ENCODE measurements around the gene OPN1MW2. TPM values are rescaled to one million over a fixed set of nuclear protein-coding genes. Genes with fewer than 3 reads are reported as not detected.
"Not testable (repeated sequence)": the region's sequence is repeated elsewhere in the genome, so short reads cannot be mapped to it uniquely, and the experiment has no call there.

The OPN1MW2 gene
- total RNA-seq, 1 experiment from 2014 or later, result not detected

- H3K4me2 ChIP-seq (ENCODE audit: low read length); H3K4me3 ChIP-seq (ENCODE audit: low read length); H3F3A ChIP-seq (ENCODE audit: low read length, unreplicated experiment); H3K27me3 ChIP-seq (ENCODE audit: low read length); H3K9me3 ChIP-seq (ENCODE audit: low read length); H3K9ac ChIP-seq (ENCODE audit: low read length); H3K4me1 ChIP-seq (ENCODE audit: insufficient read depth, low read length); H3K79me2 ChIP-seq (ENCODE audit: low read length); H2AFZ ChIP-seq (ENCODE audit: low read length); BruUV-seq (replicated peaks); DNase-seq; H4K20me1 ChIP-seq (ENCODE audit: low read length); CTCF ChIA-PET; H3K9me2 ChIP-seq (replicated peaks; ENCODE audit: low read length); ATAC-seq; intact Hi-C loops (cut with micrococcal nuclease); H3K27ac ChIP-seq (ENCODE audit: low read length); POLR2A ChIA-PET (ENCODE audit: unreplicated experiment); H3K36me3 ChIP-seq (ENCODE audit: low read depth, low read length): not testable (repeated sequence)
Observed at GRCh38 chrX:154258711-154259110, 39.2 kb downstream of the OPN1MW2 start.

- H3K9ac ChIP-seq (ENCODE audit: low read length); ATAC-seq; H3K4me1 ChIP-seq (ENCODE audit: insufficient read depth, low read length); POLR2A ChIA-PET (ENCODE audit: unreplicated experiment); BruUV-seq (replicated peaks); H3K9me3 ChIP-seq (ENCODE audit: low read length); H3K4me3 ChIP-seq (ENCODE audit: low read length); DNase-seq; intact Hi-C loops (cut with micrococcal nuclease); H3K27ac ChIP-seq (ENCODE audit: low read length); H3K79me2 ChIP-seq (ENCODE audit: low read length); H2AFZ ChIP-seq (ENCODE audit: low read length); CTCF ChIA-PET; H3K9me2 ChIP-seq (replicated peaks; ENCODE audit: low read length); H3F3A ChIP-seq (ENCODE audit: low read length, unreplicated experiment); H4K20me1 ChIP-seq (ENCODE audit: low read length); H3K36me3 ChIP-seq (ENCODE audit: low read depth, low read length); H3K27me3 ChIP-seq (ENCODE audit: low read length); H3K4me2 ChIP-seq (ENCODE audit: low read length): not testable (repeated sequence)
Observed at GRCh38 chrX:154263072-154263471, 43.5 kb downstream of the OPN1MW2 start.

DNA sequence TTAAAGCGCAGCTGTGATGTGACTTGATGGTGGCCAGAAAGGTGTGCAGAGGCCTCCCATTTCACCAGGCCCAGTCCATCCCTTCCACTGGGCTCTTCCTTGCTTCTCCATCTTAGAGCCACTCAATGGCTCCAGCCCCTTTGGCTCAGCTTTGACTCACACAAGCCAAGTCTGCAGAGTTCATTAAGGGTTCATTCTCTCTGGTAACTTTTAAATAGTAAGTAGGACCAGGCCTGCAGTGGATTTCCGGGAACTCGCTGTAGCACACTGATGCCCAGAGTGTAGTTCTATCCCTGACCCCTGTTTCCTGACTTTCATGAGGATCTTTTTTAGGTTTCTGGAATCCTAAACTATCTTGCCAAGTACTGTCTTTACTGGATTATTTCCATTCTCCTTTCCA, 49.7 kb downstream of the OPN1MW2 start:
- H3K27ac ChIP-seq (ENCODE audit: low read length); H3F3A ChIP-seq (ENCODE audit: low read length, unreplicated experiment); DNase-seq; H3K4me2 ChIP-seq (ENCODE audit: low read length); H3K9me2 ChIP-seq (replicated peaks; ENCODE audit: low read length); intact Hi-C loops (cut with micrococcal nuclease); H3K79me2 ChIP-seq (ENCODE audit: low read length); POLR2A ChIA-PET (ENCODE audit: unreplicated experiment); ATAC-seq; H2AFZ ChIP-seq (ENCODE audit: low read length); H3K9ac ChIP-seq (ENCODE audit: low read length); H4K20me1 ChIP-seq (ENCODE audit: low read length); H3K4me3 ChIP-seq (ENCODE audit: low read length); H3K9me3 ChIP-seq (ENCODE audit: low read length); H3K36me3 ChIP-seq (ENCODE audit: low read depth, low read length); H3K4me1 ChIP-seq (ENCODE audit: insufficient read depth, low read length); CTCF ChIA-PET; H3K27me3 ChIP-seq (ENCODE audit: low read length); BruUV-seq (replicated peaks): not testable (repeated sequence)

Other genes with a start within 250 kb of the OPN1MW2 start
- 66.9 and 94.0 TPM in 2 replicates for gene HCFC1, start 247.9 kb upstream of the OPN1MW2 start, total RNA-seq (2014; rRNA removed)
- 10.6 and 12.4 TPM in 2 replicates for gene TMEM187, start 247.0 kb upstream of the OPN1MW2 start, total RNA-seq (2014; rRNA removed)
- 366 and 427 TPM in 2 replicates for gene IRAK1, start 199.9 kb upstream of the OPN1MW2 start, total RNA-seq (2014; rRNA removed)
- 40.8 and 47.3 TPM in 2 replicates for gene MECP2, start 122.0 kb upstream of the OPN1MW2 start, total RNA-seq (2014; rRNA removed)
- not detected in 2 replicates for gene OPN1LW, start 75.5 kb upstream of the OPN1MW2 start, total RNA-seq (2014; rRNA removed)
- not detected in 2 replicates for gene OPN1MW, start 37.2 kb upstream of the OPN1MW2 start, total RNA-seq (2014; rRNA removed)
- not detected in 2 replicates for gene OPN1MW3, start 37.8 kb downstream of the OPN1MW2 start, total RNA-seq (2014; rRNA removed)
- gene TEX28, start 75.4 kb downstream of the OPN1MW2 start, total RNA-seq (2014; rRNA removed), result 0.11 TPM in 1 of 2 replicates, not detected in the other
- not detected in 2 replicates for gene TKTL1, start 76.0 kb downstream of the OPN1MW2 start, total RNA-seq (2014; rRNA removed)
- gene FLNA, start 154.9 kb downstream of the OPN1MW2 start, total RNA-seq (2014; rRNA removed), result 2,058 and 3,170 TPM in 2 replicates
- gene EMD, start 159.5 kb downstream of the OPN1MW2 start, total RNA-seq (2014; rRNA removed), result 46.8 and 49.0 TPM in 2 replicates
- gene RPL10, start 178.6 kb downstream of the OPN1MW2 start, total RNA-seq (2014; rRNA removed), result 2,879 and 3,401 TPM in 2 replicates
- gene DNASE1L1, start 189.5 kb downstream of the OPN1MW2 start, total RNA-seq (2014; rRNA removed), result 29.8 TPM in 2 replicates
- 39.4 and 41.5 TPM in 2 replicates for gene TAFAZZIN, start 191.8 kb downstream of the OPN1MW2 start, total RNA-seq (2014; rRNA removed)
- 68.7 and 94.0 TPM in 2 replicates for gene ATP6AP1, start 208.9 kb downstream of the OPN1MW2 start, total RNA-seq (2014; rRNA removed)
- 96.1 and 97.1 TPM in 2 replicates for gene GDI1, start 217.4 kb downstream of the OPN1MW2 start, total RNA-seq (2014; rRNA removed)
- gene FAM50A, start 224.4 kb downstream of the OPN1MW2 start, total RNA-seq (2014; rRNA removed), result 53.8 and 76.7 TPM in 2 replicates
- 5.3 and 21.8 TPM in 2 replicates for gene PLXNA3, start 238.5 kb downstream of the OPN1MW2 start, total RNA-seq (2014; rRNA removed)